ENCODE results near the gene GOLPH3. TPM values are rescaled to one million over a fixed set of nuclear protein-coding genes. Genes with fewer than 3 reads are reported as not detected.

GOLPH3 gene
- total and polyA plus RNA-seq, 7 donors: 23.0 to 55.3 (median 31.0) TPM

- no peaks in the 10 kb centered on the region for H3K4me1 ChIP-seq
- WGBS, 3 donors: 63 to 79% (median 69%) methylated on average over 7 of the region's 7 CpGs
- TF ChIP-seq, protein P1, sequence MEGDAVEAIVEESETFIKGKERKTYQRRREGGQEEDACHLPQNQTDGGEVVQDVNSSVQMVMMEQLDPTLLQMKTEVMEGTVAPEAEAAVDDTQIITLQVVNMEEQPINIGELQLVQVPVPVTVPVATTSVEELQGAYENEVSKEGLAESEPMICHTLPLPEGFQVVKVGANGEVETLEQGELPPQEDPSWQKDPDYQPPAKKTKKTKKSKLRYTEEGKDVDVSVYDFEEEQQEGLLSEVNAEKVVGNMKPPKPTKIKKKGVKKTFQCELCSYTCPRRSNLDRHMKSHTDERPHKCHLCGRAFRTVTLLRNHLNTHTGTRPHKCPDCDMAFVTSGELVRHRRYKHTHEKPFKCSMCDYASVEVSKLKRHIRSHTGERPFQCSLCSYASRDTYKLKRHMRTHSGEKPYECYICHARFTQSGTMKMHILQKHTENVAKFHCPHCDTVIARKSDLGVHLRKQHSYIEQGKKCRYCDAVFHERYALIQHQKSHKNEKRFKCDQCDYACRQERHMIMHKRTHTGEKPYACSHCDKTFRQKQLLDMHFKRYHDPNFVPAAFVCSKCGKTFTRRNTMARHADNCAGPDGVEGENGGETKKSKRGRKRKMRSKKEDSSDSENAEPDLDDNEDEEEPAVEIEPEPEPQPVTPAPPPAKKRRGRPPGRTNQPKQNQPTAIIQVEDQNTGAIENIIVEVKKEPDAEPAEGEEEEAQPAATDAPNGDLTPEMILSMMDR (IDR thresholded peaks at IDR 0.05): no peak
- ATAC-seq (peak in 3 of 4 donors; percentile 48 to 58 (median 56)), DNase-seq (no peak)
- no peaks in the 10 kb centered on the region for H3K27me3 ChIP-seq (ENCODE audit: insufficient read depth in 3 of 3, low read length in 2 of 3)
- no peak overlapping the region for H3K4me3 ChIP-seq
- no peak overlapping the region for H3K27ac ChIP-seq
- intact Hi-C loops (cut with DNase I): no loop called here
- H3K9me3 ChIP-seq: no peaks in the 10 kb centered on the region
- H3K36me3 ChIP-seq (ENCODE audit: insufficient read depth in 1 of 2, low read depth in 1 of 2): peaks cover 0 to 33% of the 10 kb centered on the region in 2 donors
Measured at GRCh38 chr5:32136342-32136741, 37.8 kb downstream of the GOLPH3 start.

- Histone ChIP-seq H3K9me3 (no peaks in the 10 kb centered on the region), H3K4me1 (peaks cover 5% of the 10 kb centered on the region)
- intact Hi-C loops (cut with DNase I): no loop called here
Measured at GRCh38 chr5:32135086-32135485, 39.0 kb downstream of the GOLPH3 start.

DNA sequence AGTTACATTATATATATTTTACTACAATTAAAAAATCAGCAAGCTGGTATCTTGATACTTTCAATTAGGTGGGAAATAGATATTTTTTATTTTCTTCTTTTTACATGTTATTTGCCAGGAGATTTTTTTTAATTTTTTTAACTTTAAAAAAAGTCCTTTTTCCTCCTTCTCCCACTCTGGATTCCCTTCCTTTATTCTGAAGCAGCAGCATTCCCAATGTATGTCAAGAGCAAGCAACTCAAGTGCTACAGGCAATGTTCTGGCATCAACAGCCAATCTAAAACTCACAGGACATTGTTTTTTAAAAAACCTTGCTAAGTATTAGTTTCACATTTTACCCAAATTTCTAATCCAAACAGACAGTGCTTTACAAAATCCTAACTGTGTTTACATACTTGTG is 41.4 kb downstream of the GOLPH3 start:
- H3K27ac ChIP-seq: no peak overlapping the region
- TF ChIP-seq, protein P1 (IDR thresholded peaks at IDR 0.05): no peak
- intact Hi-C loops (cut with DNase I): no loop called here
- no peak for DNase-seq
- H3K4me3 ChIP-seq: no peak overlapping the region
- peaks cover 0 to 26% of the 10 kb centered on the region in 2 donors for H3K36me3 ChIP-seq (ENCODE audit: insufficient read depth in 1 of 2, low read depth in 1 of 2)
- peaks cover 16% of the 10 kb centered on the region for H3K4me1 ChIP-seq
- H3K9me3 ChIP-seq: no peaks in the 10 kb centered on the region
- no peak for ATAC-seq
- H3K27me3 ChIP-seq (ENCODE audit: insufficient read depth in 3 of 3, low read length in 2 of 3): no peaks in the 10 kb centered on the region

More at GRCh38 chr5:32135086-32135485, 39.0 kb downstream of the GOLPH3 start:
- H3K4me3 ChIP-seq: no peak overlapping the region
- H3K36me3 ChIP-seq (ENCODE audit: insufficient read depth in 1 of 2, low read depth in 1 of 2): peaks cover 0 to 29% of the 10 kb centered on the region in 2 donors
- H3K27ac ChIP-seq: no peak overlapping the region
- H3K27me3 ChIP-seq (ENCODE audit: insufficient read depth in 3 of 3, low read length in 2 of 3): no peaks in the 10 kb centered on the region
- DNase-seq (no peak), ATAC-seq (no peak)
- WGBS, 3 donors: 93 to 100% (median 99%) methylated on average over 1 of the region's 1 CpG
- TF ChIP-seq, protein P1 (IDR thresholded peaks at IDR 0.05): no peak

DNA sequence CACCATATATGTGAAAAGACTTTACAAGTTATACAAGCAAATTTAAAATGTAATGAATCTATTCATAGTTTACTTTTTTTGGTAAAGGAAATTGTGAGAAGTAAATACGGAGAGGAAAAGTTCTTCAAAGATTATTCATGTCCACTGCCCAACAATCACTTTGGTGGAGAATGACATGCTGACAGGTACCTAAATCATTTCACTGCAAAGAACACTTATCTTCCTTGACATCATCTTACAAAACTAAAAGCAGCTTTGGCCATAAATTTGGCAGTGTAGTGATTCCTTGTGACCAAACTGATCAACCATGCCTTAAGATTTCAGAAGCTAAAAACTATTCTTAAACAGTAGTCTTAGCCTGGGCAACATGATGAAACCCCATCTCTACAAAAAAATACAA is 42.5 kb downstream of the GOLPH3 start:
- 44 to 85% (median 44%) methylated on average over 1 of the region's 1 CpG for WGBS, 3 donors
- Histone ChIP-seq H3K4me1 (peaks cover 27% of the 10 kb centered on the region), H3K9me3 (no peaks in the 10 kb centered on the region), H3K27me3 (ENCODE audit: insufficient read depth in 3 of 3, low read length in 2 of 3) (no peaks in the 10 kb centered on the region), H3K36me3 (ENCODE audit: insufficient read depth in 1 of 2, low read depth in 1 of 2) (peaks cover 0 to 26% of the 10 kb centered on the region in 2 donors), H3K4me3 (no peak overlapping the region), H3K27ac (no peak overlapping the region)
- intact Hi-C loops (cut with DNase I): no loop called here
- no peak for ATAC-seq
- no peak for DNase-seq
- TF ChIP-seq, protein P1 (IDR thresholded peaks at IDR 0.05): no peak

DNA sequence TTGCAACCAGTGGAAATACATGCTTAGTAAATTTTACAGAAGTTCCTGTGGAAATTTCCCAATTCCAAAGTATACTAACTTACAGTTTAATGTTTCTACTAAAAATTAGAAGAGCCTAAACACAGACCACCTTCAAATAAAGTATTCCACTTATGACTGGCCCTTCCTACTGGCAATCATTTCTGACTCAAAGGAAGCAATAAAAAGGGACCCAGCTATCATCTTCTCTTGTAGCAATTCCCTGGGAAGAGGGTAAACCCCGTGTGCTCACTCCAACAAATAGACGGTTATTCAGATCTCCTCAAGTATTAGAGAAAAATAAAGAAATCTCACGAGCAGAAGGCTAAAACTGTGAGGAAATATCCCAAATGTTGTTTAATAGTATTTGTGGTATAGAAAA is 43.3 kb downstream of the GOLPH3 start:
- Histone ChIP-seq H3K27me3 (ENCODE audit: insufficient read depth in 3 of 3, low read length in 2 of 3) (no peaks in the 10 kb centered on the region), H3K27ac (no peak overlapping the region), H3K4me1 (peaks cover 27% of the 10 kb centered on the region), H3K36me3 (ENCODE audit: insufficient read depth in 1 of 2, low read depth in 1 of 2) (peaks cover 0 to 31% of the 10 kb centered on the region in 2 donors), H3K9me3 (no peaks in the 10 kb centered on the region), H3K4me3 (no peak overlapping the region)
- DNase-seq (no peak), ATAC-seq (no peak)
- 67 to 68% (median 68%) methylated on average over 3 of the region's 3 CpGs for WGBS, 3 donors
- TF ChIP-seq, protein P1 (IDR thresholded peaks at IDR 0.05): no peak
- intact Hi-C loops (cut with DNase I): no loop called here
